SK-N-SH treated with all-trans-retinoic acid at 6 μM for 48 hours (cell line): ENCODE results near the gene IGFBP2.

Source experiments
- SNAI2 ChIP-seq: fragments of 250-450 bp; sonication (Bioruptor Pico); IDR thresholded peaks from 2 replicates; pipeline ENCODE4 v1.5.0; 2020; ENCODE audit warnings: mild to moderate bottlenecking, moderate library complexity
- TCF4 ChIP-seq: fragments of 250-450 bp; sonication (Bioruptor Pico); IDR thresholded peaks from 2 replicates; pipeline ENCODE4 v1.8.0; 2021; ENCODE audit warnings: mild to moderate bottlenecking, moderate library complexity, borderline replicate concordance
- TSHZ2 ChIP-seq: fragments of 250-450 bp; sonication (Bioruptor Pico); IDR thresholded peaks from 2 replicates; pipeline ENCODE4 v1.5.0; 2020; ENCODE audit warnings: mild to moderate bottlenecking, moderate library complexity
- ZNF8 ChIP-seq: fragments of 450-650 bp; formaldehyde crosslinking; IDR thresholded peaks from 2 replicates; pipeline ENCODE4 v1.5.0; 2020; ENCODE audit warnings: mild to moderate bottlenecking, moderate library complexity
- TF ChIP-seq, protein P1 (sequence below): fragments of 250-450 bp; sonication (Bioruptor Pico); IDR thresholded peaks from 2 replicates; pipeline ENCODE4 v1.8.0; 2020; ENCODE audit warnings: mild to moderate bottlenecking, moderate library complexity, borderline replicate concordance
- TF ChIP-seq, protein P2 (sequence below): fragments of 250-450 bp; sonication (Bioruptor Pico); IDR thresholded peaks from 2 replicates; pipeline ENCODE4 v1.5.1; 2021; ENCODE audit warnings: mild to moderate bottlenecking, moderate library complexity

- TF ChIP-seq SNAI2 (CRISPR knock-in tag) (no peak), TSHZ2 (no peak), TCF4 (CRISPR knock-in tag) (no peak), ZNF8 (CRISPR knock-in tag) (no peak)
- TF ChIP-seq, protein P1, sequence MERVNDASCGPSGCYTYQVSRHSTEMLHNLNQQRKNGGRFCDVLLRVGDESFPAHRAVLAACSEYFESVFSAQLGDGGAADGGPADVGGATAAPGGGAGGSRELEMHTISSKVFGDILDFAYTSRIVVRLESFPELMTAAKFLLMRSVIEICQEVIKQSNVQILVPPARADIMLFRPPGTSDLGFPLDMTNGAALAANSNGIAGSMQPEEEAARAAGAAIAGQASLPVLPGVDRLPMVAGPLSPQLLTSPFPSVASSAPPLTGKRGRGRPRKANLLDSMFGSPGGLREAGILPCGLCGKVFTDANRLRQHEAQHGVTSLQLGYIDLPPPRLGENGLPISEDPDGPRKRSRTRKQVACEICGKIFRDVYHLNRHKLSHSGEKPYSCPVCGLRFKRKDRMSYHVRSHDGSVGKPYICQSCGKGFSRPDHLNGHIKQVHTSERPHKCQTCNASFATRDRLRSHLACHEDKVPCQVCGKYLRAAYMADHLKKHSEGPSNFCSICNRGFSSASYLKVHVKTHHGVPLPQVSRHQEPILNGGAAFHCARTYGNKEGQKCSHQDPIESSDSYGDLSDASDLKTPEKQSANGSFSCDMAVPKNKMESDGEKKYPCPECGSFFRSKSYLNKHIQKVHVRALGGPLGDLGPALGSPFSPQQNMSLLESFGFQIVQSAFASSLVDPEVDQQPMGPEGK (CRISPR knock-in tag): no peak
- TF ChIP-seq, protein P2, sequence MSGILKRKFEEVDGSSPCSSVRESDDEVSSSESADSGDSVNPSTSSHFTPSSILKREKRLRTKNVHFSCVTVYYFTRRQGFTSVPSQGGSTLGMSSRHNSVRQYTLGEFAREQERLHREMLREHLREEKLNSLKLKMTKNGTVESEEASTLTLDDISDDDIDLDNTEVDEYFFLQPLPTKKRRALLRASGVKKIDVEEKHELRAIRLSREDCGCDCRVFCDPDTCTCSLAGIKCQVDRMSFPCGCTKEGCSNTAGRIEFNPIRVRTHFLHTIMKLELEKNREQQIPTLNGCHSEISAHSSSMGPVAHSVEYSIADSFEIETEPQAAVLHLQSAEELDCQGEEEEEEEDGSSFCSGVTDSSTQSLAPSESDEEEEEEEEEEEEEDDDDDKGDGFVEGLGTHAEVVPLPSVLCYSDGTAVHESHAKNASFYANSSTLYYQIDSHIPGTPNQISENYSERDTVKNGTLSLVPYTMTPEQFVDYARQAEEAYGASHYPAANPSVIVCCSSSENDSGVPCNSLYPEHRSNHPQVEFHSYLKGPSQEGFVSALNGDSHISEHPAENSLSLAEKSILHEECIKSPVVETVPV: no peak
Measured at GRCh38 chr2:216678098-216678465, 44.9 kb downstream of the IGFBP2 start.
